ENCODE measurements around the gene ZNF557.

ZNF557 gene

GRCh38 chr19:7119582-7119981, 50.1 kb downstream of the ZNF557 start:
- TF ChIP-seq CTCF (conservative IDR thresholded peaks at IDR 0.05; ENCODE audit: low read depth): no peak
- ChIA-PET CTCF (no interaction called here), POLR2A (ENCODE audit: low non-redundant PET) (no interaction called here)
- no peak overlapping the region for H3K27ac ChIP-seq
- no peak for DNase-seq (ENCODE audit: low spot score)

GRCh38 chr19:7120499-7120898, 51.0 kb downstream of the ZNF557 start:
- ChIA-PET POLR2A (ENCODE audit: low non-redundant PET) (no interaction called here), CTCF (no interaction called here)
- DNase-seq (ENCODE audit: low spot score): no peak
- no peak for TF ChIP-seq CTCF (conservative IDR thresholded peaks at IDR 0.05; ENCODE audit: low read depth)
- H3K27ac ChIP-seq: no peak overlapping the region

- ChIA-PET CTCF (no interaction called here), POLR2A (ENCODE audit: low non-redundant PET) (no interaction called here)
- no peak for DNase-seq (ENCODE audit: low spot score)
- H3K27ac ChIP-seq: no peak overlapping the region
- TF ChIP-seq CTCF (conservative IDR thresholded peaks at IDR 0.05; ENCODE audit: low read depth): no peak
Observed at GRCh38 chr19:7122701-7123100, 53.2 kb downstream of the ZNF557 start.

GRCh38 chr19:7124782-7125181, 55.3 kb downstream of the ZNF557 start:
- no peak for TF ChIP-seq CTCF (conservative IDR thresholded peaks at IDR 0.05; ENCODE audit: low read depth)
- ChIA-PET CTCF (no interaction called here), POLR2A (ENCODE audit: low non-redundant PET) (no interaction called here)
- no peak overlapping the region for H3K27ac ChIP-seq
- no peak for DNase-seq (ENCODE audit: low spot score)

GRCh38 chr19:7125221-7125620, 55.7 kb downstream of the ZNF557 start:
- POLR2A ChIA-PET (ENCODE audit: low non-redundant PET): interaction anchor here (0.5 kb wide), 1 partner anchor 10 kb away, joined by 6 read pairs; no protein-coding TSS in a partner anchor
- CTCF ChIA-PET: no interaction called here
- H3K27ac ChIP-seq: no peak overlapping the region
- no peak for DNase-seq (ENCODE audit: low spot score)
- no peak for TF ChIP-seq CTCF (conservative IDR thresholded peaks at IDR 0.05; ENCODE audit: low read depth)

- ChIA-PET POLR2A (ENCODE audit: low non-redundant PET) (no interaction called here), CTCF (no interaction called here)
- no peak for TF ChIP-seq CTCF (conservative IDR thresholded peaks at IDR 0.05; ENCODE audit: low read depth)
- H3K27ac ChIP-seq: no peak overlapping the region
- no peak for DNase-seq (ENCODE audit: low spot score)
Observed at GRCh38 chr19:7126132-7126531, 56.6 kb downstream of the ZNF557 start.

- no peak for DNase-seq (ENCODE audit: low spot score)
- ChIA-PET CTCF (no interaction called here), POLR2A (ENCODE audit: low non-redundant PET) (no interaction called here)
- no peak overlapping the region for H3K27ac ChIP-seq
- TF ChIP-seq CTCF (conservative IDR thresholded peaks at IDR 0.05; ENCODE audit: low read depth): no peak
Observed at GRCh38 chr19:7130043-7130442, 60.5 kb downstream of the ZNF557 start.

All from RWPE1 (cell line).